Esophagus squamous epithelium (tissue), 5 donors: ENCODE data around the gene WWOX. TPM values are rescaled to one million over a fixed set of nuclear protein-coding genes. Genes with fewer than 3 reads are reported as not detected.

ENCODE experiments used
- DNase-seq: peaks from one replicate; lab custom pipeline; 2025; lab: John Stamatoyannopoulos, UW
- H3K27ac ChIP-seq, 4 donors: fragments of 200-600 bp; sonication (generic); one replicate each; pipeline ENCODE4 v1.5.1; 2016 to 2019; ENCODE audit warnings: mild to moderate bottlenecking in 1 of 4
- H3K27me3 ChIP-seq, 4 donors: fragments of 200-600 bp; sonication (generic); 1 replicate in 3 of 4; 2 replicates in 1 of 4; pipeline versions ENCODE4 v1.5.1 to v1.6.0; 2017 to 2021; ENCODE audit warnings: antibody characterized with exemption in 1 of 4
- H3K36me3 ChIP-seq, 3 donors: fragments of 200-600 bp; sonication (generic); one replicate each; pipeline ENCODE4 v1.5.1; 2016 to 2019
- H3K4me1 ChIP-seq, 3 donors: fragments of 200-600 bp; sonication (generic); one replicate each; pipeline ENCODE4 v1.5.1; 2017 to 2019
- H3K4me3 ChIP-seq, 4 donors: fragments of 200-600 bp; sonication (generic); 1 replicate in 3 of 4; 2 replicates in 1 of 4; pipeline ENCODE4 v1.5.1; 2016 to 2019; ENCODE audit warnings: mild to moderate bottlenecking in 2 of 4, moderate library complexity in 1 of 4
- H3K9me3 ChIP-seq, 3 donors: fragments of 200-600 bp; sonication (generic); one replicate each; pipeline ENCODE4 v1.5.1; 2016 to 2019
- POLR2A ChIP-seq, 4 donors: fragments of 450-650 bp; IDR thresholded peaks; one replicate each; pipeline ENCODE4 v1.6.1; 2017; ENCODE audit warnings: antibody characterized with exemption in 4 of 4, mild to moderate bottlenecking in 4 of 4, moderate library complexity in 3 of 4
- WGBS, 2 donors: methylation state at CpG; one replicate each; pipeline ENCODE4 v1.1.5; 2018; 5-methylcytosine and 5-hydroxymethylcytosine counted together
- intact Hi-C: fragments of 100-400 bp; cut with DNase I; formaldehyde crosslinking; loops from one replicate; pipeline ENCODE4 v1.15.0; 2022
- total RNA-seq, 4 donors: library from RNA; depleted of rRNA; stranded (reverse); fragments of >200 nt; gene quantifications; one replicate each; pipeline ENCODE4 v1.1.0, GENCODE V29; 2016
- TF ChIP-seq, protein P1 (sequence below), 6 experiments: fragments of 450-650 bp in 4 of 6; fragments of 200-600 bp in 2 of 6; sonication (generic) in 2 of 6; IDR thresholded peaks; one replicate each; pipeline ENCODE4 v1.5.1; 2016 to 2019; ENCODE audit warnings: antibody characterized with exemption in 6 of 6, mild to moderate bottlenecking in 4 of 6, moderate library complexity in 4 of 6
- donor health status: DM: yes; HTN: yes; CAD: no.

Gene WWOX
- total RNA-seq, 4 donors from 2014 or later: 20.9 to 31.1 (median 27.5) TPM

DNA sequence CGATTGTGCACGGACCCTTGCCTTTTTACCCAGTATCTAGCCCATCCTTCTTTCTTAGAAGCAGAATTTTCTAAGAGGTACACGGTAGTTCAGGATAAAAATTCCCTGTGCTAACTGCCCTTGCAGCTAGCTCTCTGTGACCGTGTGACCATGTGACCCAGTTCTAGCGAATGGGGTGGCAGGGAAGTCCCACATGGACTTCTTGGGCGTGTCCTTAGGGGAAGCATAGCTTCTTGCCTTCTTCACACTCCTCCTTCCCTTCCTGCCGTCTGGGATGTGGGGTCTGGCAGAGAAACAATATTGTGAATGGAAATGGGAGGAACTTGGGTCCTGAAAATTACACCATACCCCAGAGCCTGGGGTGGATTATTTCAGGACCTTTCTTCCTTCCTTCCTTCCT, 830.4 kb downstream of the WWOX start:
- TF ChIP-seq, protein P1, sequence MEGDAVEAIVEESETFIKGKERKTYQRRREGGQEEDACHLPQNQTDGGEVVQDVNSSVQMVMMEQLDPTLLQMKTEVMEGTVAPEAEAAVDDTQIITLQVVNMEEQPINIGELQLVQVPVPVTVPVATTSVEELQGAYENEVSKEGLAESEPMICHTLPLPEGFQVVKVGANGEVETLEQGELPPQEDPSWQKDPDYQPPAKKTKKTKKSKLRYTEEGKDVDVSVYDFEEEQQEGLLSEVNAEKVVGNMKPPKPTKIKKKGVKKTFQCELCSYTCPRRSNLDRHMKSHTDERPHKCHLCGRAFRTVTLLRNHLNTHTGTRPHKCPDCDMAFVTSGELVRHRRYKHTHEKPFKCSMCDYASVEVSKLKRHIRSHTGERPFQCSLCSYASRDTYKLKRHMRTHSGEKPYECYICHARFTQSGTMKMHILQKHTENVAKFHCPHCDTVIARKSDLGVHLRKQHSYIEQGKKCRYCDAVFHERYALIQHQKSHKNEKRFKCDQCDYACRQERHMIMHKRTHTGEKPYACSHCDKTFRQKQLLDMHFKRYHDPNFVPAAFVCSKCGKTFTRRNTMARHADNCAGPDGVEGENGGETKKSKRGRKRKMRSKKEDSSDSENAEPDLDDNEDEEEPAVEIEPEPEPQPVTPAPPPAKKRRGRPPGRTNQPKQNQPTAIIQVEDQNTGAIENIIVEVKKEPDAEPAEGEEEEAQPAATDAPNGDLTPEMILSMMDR (IDR thresholded peaks at IDR 0.05): no peak
- TF ChIP-seq POLR2A (IDR thresholded peaks at IDR 0.05): no peak
- no peaks in the 10 kb centered on the region for H3K9me3 ChIP-seq
- peaks cover 0 to 3% (median 0%) of the 10 kb centered on the region in 3 donors for H3K4me1 ChIP-seq
- intact Hi-C loops: no loop called here
- no peak overlapping the region for H3K27ac ChIP-seq
- DNase-seq: no peak
- no peaks in the 10 kb centered on the region for H3K36me3 ChIP-seq
- no peaks in the 10 kb centered on the region for H3K27me3 ChIP-seq
- no peak overlapping the region for H3K4me3 ChIP-seq
- WGBS, 2 donors: 86 to 90% methylated on average over 7 of the region's 7 CpGs

DNA sequence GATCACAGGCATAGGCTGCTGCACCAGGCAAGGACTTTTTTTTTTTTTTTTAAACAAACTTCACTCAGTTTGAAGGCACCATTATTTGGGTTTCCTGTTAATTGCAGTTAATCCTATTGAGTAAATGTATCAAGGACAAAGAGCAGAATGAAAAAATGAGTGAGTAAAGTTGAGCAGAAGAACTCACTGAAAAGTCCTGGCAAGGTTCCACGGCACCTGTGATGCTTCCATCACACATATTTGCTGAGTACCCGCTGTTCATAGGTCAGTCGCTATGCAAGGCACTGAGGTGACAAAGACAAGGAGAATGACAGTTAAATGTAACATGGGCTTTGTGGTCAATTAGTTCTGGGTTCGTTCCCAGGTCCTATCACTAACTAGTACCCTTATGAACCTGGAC, 831.1 kb downstream of the WWOX start:
- Histone ChIP-seq H3K36me3 (no peaks in the 10 kb centered on the region), H3K27me3 (no peaks in the 10 kb centered on the region), H3K4me1 (peaks cover 0 to 3% (median 0%) of the 10 kb centered on the region in 3 donors), H3K4me3 (no peak overlapping the region), H3K27ac (no peak overlapping the region), H3K9me3 (no peaks in the 10 kb centered on the region)
- intact Hi-C loops: no loop called here
- 90 to 94% methylated on average over 4 of the region's 4 CpGs for WGBS, 2 donors
- no peak for DNase-seq
- no peak for TF ChIP-seq POLR2A (IDR thresholded peaks at IDR 0.05)
- TF ChIP-seq, protein P1 (IDR thresholded peaks at IDR 0.05): no peak

DNA sequence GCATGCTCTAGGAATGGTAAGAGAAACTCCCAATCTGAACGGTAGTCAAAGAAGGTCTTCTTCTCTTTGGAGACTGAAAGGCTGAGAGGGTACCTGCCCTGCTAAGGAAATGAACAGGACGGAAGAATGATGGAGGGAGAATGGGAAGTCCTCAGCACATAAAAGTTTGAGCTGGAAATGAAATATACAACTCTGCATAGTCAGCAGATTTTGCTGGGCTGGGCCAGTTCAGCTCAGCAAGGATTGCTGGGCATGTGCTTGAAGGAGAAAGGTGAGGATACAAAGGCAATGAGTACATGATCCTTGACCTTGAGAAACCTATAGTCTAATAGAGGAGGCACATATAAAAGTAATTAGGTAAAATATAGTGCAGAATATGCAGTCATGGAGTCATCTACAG, 831.8 kb downstream of the WWOX start:
- 86 to 100% methylated on average over 2 of the region's 2 CpGs for WGBS, 2 donors
- Histone ChIP-seq H3K27me3 (no peaks in the 10 kb centered on the region), H3K4me3 (no peak overlapping the region), H3K9me3 (no peaks in the 10 kb centered on the region), H3K36me3 (no peaks in the 10 kb centered on the region), H3K4me1 (peaks cover 0 to 3% (median 0%) of the 10 kb centered on the region in 3 donors), H3K27ac (no peak overlapping the region)
- DNase-seq: no peak
- intact Hi-C loops: no loop called here
- TF ChIP-seq, protein P1 (IDR thresholded peaks at IDR 0.05): no peak
- no peak for TF ChIP-seq POLR2A (IDR thresholded peaks at IDR 0.05)

DNA sequence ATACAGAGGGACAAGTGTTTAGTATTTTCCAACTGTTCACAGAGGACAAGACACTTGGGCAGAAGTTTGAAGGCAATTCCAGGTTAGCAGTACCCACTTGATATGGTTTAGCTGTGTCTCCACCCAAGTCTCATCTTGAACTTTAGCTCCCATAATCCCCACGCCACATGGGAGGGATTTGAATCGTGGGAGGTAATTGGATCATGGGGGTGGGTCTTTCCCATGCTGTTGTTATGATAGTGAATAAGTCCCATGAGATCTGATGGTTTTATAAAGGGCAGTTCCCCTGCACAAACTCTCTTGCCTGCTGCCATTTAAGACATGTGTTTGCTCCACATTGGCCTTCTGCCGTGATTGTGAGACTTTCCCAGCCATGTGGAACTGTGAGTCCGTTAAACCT, 832.2 kb downstream of the WWOX start:
- H3K27ac ChIP-seq: no peak overlapping the region
- H3K27me3 ChIP-seq: no peaks in the 10 kb centered on the region
- H3K36me3 ChIP-seq: no peaks in the 10 kb centered on the region
- H3K4me1 ChIP-seq: peaks cover 0 to 3% (median 0%) of the 10 kb centered on the region in 3 donors
- H3K9me3 ChIP-seq: no peaks in the 10 kb centered on the region
- DNase-seq: no peak
- intact Hi-C loops: no loop called here
- 67 to 81% methylated on average over 4 of the region's 4 CpGs for WGBS, 2 donors
- no peak overlapping the region for H3K4me3 ChIP-seq
- TF ChIP-seq POLR2A (IDR thresholded peaks at IDR 0.05): no peak
- TF ChIP-seq, protein P1 (IDR thresholded peaks at IDR 0.05): no peak

DNA sequence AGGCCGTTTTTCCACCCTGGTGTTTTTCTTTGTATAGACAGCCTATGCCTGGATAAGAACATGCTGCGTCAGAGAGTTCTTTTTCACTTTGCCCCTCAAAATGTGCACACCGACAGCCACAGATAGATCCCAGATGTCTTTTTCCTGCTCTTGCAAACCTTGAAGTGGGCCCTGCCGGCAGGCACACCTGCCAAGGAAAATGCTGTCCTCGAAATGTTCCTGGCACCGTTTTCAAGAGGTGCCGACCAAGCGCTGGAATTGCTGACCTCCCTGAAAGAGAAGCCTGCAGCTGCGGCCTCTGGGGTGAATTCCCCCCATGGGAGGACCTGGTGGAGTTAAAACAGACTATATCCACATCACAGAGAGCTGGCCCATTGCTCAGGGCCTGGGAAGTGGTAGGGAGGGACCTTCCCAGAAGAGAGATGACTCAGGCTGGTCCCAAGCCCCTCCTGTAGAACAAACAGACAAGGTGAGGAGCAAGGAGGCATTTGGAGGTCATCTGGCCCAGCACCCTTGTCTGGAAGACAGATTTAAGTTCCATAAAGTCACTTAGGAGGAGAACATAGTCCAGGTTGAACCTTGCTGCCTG, 833.0 kb downstream of the WWOX start:
- Histone ChIP-seq H3K4me1 (no peaks in the 10 kb centered on the region), H3K9me3 (no peaks in the 10 kb centered on the region), H3K27me3 (no peaks in the 10 kb centered on the region), H3K36me3 (no peaks in the 10 kb centered on the region), H3K27ac (no peak overlapping the region), H3K4me3 (no peak overlapping the region)
- intact Hi-C loops: no loop called here
- no peak for DNase-seq
- 78 to 93% methylated on average over 5 to 8 of the region's 9 CpGs for WGBS, 2 donors
- TF ChIP-seq POLR2A (IDR thresholded peaks at IDR 0.05): no peak
- TF ChIP-seq, protein P1 (IDR thresholded peaks at IDR 0.05): no peak
